GM19463 (cell line): ENCODE data around the gene CDO1.
A peak's percentile ranks its signal among the peaks of the same experiment; 100 is the strongest.
"Not testable (repeated sequence)": the region's sequence is repeated elsewhere in the genome, so short reads cannot be mapped to it uniquely, and the experiment has no call there.

Source experiments
- ATAC-seq: cut with Tn5 transposase; IDR thresholded peaks from one replicate; pipeline ENCODE4 v1.9.1; 2021; ENCODE audit warnings: mild to moderate bottlenecking, moderate library complexity; ENCODE audit not compliant: unreplicated experiment

Gene CDO1

GRCh38 chr5:115831163-115831768 is 14.8 kb upstream of the CDO1 start:
- peak; percentile 85 for ATAC-seq

DNA sequence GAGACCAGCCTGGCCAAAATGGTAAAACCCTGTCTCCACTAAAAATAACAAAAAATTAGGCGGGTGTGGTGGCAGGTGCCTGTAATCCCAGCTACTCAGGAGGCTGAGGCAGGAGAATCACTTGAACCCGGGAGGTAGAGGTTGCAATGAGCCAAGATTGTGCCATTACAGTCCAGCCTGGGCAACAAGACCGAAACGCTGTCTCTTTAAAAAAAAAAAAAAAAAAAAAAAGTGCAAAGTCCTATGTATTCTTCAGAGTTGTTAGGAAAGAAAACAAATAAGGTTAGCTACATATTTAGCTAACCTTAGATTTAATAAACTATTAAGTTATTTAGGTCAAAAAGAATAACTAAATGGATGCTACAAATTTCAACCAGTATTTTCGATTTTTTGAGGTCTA is 13.5 kb upstream of the CDO1 start:
- ATAC-seq: no peak

DNA sequence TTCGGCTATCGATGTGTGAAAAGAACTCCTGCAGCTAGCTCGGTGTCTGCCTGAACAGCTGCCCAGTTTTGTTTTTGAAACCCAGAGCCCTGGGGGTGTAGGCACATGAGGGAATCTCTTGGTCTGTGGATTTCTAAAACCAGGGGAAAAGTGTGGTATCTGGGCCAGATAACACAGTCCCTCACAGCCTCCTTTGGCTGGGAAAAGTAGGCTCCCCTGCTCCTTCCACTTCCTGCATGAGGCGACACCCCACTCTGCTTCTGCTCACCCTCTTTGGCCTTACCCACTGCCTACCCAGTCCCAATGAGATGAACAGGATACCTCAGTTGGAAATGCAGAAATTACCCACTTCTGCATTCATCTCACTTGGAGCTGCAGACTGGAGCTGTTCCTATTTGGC is 9.5 kb upstream of the CDO1 start:
- no peak for ATAC-seq

DNA sequence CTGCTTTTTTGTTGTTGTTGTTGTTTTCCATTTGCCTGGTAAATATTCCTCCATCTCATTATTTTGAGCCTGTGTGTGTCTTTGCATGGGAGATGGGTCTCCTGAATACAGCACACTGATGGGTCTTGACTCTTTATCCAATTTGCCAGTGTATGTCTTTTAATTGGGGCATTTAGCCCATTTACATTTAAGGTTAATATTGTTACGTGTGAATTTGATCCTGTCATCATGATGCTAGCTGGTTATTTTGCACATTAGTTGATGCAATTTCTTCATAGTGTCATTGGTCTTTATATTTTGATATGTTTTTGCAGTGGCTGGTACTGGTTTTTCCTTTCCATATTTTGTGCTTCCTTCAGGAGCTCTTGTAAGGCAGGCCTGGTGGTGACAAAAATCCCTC is 8.5 kb upstream of the CDO1 start:
- ATAC-seq: not testable (repeated sequence)

DNA sequence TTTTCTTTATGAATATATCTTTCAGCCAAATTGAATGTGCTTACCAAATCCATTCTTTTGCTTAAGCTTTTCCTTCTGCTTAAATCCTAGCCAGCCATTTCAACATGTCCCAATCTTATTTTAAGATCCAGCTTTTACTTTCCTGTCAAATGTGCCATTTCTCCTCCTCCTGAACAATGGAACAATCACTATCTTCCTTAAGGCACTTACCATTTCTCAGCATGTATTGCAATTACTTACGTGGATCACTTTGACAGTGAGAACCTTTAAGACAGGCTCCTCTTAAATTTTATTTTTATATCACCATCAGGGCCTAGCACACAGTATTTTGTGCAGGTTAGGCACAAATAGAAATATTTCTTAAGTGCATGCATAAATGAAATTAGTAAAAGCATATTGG is 4.4 kb upstream of the CDO1 start:
- no peak for ATAC-seq

- no peak for ATAC-seq
Measured at GRCh38 chr5:115818821-115819220, 2.4 kb upstream of the CDO1 start.

DNA sequence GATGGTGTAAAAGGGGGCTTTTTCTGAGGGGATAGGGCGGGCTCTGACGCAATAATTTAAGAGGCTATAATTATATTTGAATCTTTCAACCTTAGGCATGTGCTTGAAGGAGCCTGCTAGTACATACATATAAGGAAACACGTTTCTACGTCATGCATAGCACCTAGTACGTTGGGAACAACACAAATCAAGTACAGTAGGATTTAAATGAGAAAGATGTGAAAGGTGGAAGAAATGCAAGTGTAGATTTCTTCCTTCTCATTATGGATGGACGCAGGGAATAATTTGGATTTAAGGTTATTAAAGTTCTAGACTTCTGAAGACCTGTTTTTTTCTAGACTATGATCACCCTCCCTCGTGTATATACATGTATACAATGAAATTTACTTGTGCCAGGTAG is 927 bp upstream of the CDO1 start:
- no peak for ATAC-seq

- ATAC-seq: no peak
Measured at GRCh38 chr5:115815693-115816225, 700 bp downstream of the CDO1 start.

GRCh38 chr5:115815006-115815692 is 1.3 kb downstream of the CDO1 start:
- ATAC-seq: no peak

GRCh38 chr5:115813719-115814118 is 2.7 kb downstream of the CDO1 start:
- no peak for ATAC-seq

DNA sequence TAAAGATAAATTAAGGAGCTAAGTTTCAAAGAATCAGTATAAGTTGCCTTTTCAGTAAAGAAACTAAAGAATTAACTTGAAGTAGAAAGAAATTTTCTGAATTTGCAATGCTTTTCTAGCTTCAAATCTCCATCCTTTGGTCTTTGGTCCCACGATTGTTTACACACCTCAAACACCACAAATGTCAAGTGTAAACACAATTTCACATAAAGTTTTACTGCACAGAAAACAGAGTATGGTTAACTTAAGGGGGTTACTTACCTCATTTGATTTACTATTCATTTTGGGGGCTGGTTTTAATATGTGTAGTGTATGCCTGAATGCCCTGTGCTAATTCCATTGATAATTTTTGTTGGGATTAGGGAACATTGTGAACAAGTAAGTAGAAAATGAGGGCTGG is 4.1 kb downstream of the CDO1 start:
- no peak for ATAC-seq

- no peak for ATAC-seq
Measured at GRCh38 chr5:115811406-115811805, 5.1 kb downstream of the CDO1 start.

GRCh38 chr5:115810761-115811160 is 5.7 kb downstream of the CDO1 start:
- ATAC-seq: no peak

DNA sequence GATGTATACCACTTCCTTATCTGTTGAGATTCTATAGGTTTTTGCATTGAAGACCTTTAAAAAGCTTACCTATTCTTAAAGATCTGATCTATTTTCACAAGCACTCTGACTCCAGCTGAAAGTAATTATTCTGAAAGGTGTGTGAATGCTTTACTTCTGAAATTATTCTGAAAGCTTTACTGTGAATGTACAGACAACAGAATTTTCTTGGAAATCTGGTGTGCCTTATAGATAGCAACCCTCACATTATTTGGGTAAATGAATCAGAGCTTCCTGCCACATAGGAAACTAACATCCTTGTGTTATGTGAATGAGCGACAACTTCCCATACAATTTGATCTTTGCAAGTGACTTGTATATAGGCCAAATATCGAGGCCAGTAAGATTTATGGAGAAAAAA is 6.5 kb downstream of the CDO1 start:
- no peak for ATAC-seq

DNA sequence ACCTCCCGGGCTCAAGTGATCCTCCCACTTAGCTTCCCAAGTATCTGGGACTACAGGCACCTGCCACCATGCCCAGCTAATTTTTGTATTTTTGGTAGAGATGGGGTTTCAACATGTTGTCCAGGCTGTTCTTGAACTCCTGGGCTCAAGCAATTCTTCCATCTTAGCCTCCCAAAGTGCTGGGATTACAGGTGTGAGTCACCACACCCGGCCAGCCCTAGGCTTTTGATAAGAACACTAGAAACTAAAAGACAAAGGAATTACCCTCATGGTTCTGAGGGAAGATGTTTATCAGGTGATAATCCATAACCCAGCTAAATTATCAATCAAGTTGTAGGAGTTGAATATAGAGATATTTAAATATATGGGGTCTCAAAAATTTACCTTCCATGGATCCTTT is 8.4 kb downstream of the CDO1 start:
- ATAC-seq: not testable (repeated sequence)

DNA sequence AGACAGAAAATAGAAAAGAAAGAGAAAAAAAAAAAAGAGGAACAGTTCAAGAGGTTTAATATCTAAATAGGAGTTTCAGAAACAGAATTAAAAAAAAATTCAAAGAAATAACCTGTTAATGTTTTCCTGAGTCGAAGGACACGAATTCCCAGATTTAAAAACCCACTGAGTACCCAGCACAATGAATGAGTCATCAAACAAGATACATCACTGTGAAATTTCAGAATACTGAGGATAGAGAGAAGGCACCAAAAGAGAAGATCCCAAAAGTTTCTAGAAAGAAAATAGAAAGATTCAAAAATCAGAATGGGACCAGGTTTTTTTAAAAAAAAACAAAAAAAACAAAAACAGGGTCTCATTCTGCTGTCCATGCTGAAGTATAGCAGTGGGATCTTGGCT is 8.8 kb downstream of the CDO1 start:
- no peak for ATAC-seq

DNA sequence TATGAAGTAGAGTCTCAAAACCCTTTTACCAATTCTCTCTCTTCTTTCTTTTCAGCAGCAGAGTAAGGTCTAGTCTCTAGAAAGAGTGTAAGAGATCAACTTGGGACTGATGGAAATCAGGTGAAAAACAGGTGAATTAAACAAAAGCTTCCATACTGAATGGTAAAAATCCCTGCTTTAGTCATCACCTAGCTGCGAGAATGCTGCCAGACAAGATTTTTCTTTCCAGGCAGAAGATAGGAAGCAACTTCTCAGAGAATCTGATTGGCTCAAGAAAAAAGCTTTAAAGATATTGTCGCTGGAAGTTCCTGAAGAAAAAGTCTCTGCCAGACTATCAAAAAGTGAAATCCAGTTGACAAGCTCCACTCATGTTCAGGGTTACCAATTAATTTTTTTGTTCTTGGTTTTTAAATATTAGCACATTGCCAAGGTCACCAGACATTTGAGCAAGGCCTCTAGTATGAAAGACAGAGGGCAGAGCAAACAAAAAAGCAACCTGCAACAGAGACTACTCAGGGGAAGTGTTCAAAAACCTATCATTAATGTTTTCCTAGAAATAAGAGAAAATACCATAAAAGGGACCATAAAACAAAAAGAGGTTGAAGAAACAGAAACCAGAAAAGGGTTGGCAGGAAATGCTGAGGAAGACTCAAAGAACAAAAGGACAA is 9.3 kb downstream of the CDO1 start:
- ATAC-seq: no peak

GRCh38 chr5:115801984-115802383 is 14.5 kb downstream of the CDO1 start:
- ATAC-seq: no peak

GRCh38 chr5:115801152-115801551 is 15.3 kb downstream of the CDO1 start:
- no peak for ATAC-seq

DNA sequence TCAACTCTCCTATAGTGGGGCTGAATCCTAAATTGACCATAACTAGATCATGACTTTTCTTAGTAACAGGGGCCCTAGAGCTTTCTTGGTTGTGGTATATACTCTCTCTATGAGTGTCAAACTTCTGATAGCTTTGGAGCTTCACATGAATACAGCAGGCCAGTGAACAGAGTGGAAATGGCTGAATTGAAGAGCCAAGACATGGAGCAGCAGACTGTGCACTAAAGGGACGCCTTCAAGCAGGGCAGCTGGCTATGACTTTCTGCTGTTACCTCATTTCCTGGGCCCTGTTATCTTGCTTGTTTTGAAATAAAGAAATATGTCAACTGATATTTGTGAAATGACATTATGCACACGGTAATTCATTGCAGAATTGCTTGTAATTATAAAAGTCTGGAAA is 16.4 kb downstream of the CDO1 start:
- no peak for ATAC-seq

DNA sequence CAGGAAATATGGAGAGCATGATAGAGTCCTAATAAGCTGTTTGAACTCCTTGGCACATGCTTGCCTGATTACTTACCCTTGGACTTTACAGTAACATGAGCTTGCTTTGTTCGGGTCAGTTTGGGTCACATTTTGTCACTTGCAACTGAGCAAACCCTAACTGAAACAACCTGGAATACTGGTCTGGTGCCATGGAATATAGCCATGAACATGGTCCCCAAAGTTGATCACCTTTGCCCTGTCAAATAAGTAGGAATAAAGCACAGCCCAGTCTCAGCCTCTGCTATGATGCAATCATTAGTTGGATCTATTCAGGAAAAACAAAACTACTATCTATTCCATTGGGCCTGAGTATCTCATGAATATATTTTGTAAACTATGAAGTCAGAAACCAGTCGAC is 18.2 kb downstream of the CDO1 start:
- ATAC-seq: no peak

DNA sequence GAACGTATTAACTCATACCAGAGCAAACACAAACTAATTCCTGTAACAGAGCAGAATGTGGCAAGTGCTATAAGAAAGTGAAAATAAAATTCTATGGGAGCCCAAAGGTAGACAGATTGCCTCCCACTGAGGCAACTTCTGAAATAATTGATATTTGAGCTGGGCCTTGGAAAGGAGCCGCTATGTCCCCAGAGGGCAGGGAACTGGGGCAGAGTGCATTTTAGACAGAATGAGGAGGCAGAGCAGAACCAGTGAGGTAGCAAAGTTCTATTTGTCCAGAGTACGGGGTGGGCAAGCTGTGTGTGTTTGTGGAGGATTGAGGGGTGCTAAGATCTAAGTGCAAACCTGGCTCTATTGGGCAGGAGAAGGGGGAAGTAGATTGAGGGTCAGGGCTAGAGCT is 19.8 kb downstream of the CDO1 start:
- ATAC-seq: no peak
